ENCODE results near the gene HOXB5.

Gene HOXB5

DNA sequence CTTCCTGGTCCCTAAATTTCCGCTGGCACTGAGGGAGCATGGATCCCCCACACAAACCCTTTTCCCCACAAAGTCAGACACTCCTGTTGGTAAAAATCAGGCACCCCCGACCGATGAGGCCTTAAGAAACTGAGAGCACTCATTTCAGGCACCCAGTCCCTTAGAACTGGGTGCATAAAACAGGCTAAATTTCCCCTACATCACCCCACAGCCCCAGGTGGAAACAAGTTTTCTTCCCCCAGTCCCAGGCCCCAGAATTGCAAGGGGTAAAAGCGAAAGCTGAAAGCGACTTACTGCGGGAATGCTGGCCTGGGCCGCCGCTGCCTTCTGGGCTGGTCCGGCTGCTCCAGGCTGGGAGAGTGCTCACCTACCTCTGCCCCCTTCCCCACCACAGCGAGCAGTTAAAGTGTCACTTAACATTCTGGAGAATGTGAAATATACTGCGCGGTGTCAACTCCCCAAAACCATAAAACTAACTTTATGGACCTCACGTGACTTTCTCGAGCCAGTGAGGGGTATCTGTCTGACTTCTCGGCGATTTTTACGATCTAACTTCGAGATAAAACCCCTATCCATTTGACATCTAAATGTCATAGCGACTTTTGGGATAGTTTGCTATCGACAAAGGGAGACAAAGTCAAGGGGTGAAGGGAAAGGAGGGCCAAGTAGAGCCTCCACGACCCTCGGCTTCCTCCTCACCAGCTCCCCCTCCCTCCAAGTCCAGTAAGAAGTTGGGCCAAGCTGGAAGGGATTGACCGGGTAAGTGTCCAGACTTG, 3.6 kb downstream of the HOXB5 start, which contains the start of gene HOXB3 (continued):
- TF ChIP-seq ZNF174 (tag by site-specific recombination; IDR thresholded peaks at IDR 0.05) (no peak), ZNF561 (tag by site-specific recombination; IDR thresholded peaks at IDR 0.05; ENCODE audit: borderline replicate concordance) (peak; percentile 88), GFI1B (tag by site-specific recombination; IDR thresholded peaks at IDR 0.05) (0 out of 2 replicates have a peak, but pooled peaks have one; percentile 22), ZNF184 (tag by site-specific recombination; IDR thresholded peaks at IDR 0.05) (no peak), ZNF510 (tag by site-specific recombination; IDR thresholded peaks at IDR 0.05; ENCODE audit: insufficient replicate concordance) (no peak), ZNF449 (tag by site-specific recombination; IDR thresholded peaks at IDR 0.05) (0 out of 2 replicates have a peak, but pooled peaks have one; percentile 51), ZNF133 (tag by site-specific recombination; IDR thresholded peaks at IDR 0.05) (no peak), ZNF560 (tag by site-specific recombination; IDR thresholded peaks at IDR 0.05; ENCODE audit: borderline replicate concordance) (no peak), ZNF530 (tag by site-specific recombination; IDR thresholded peaks at IDR 0.05; ENCODE audit: low read depth) (no peak), ZNF501 (tag by site-specific recombination; IDR thresholded peaks at IDR 0.05) (peak; percentile 82; the same call in 1 of the 2 replicates), ZNF596 (tag by site-specific recombination; IDR thresholded peaks at IDR 0.05) (no peak), KLF9 (tag by site-specific recombination; IDR thresholded peaks at IDR 0.05; ENCODE audit: low read depth) (no peak), FEZF1 (tag by site-specific recombination; IDR thresholded peaks at IDR 0.05) (peak; percentile 91), ZBTB49 (tag by site-specific recombination; IDR thresholded peaks at IDR 0.05; ENCODE audit: low read depth) (no peak), ZBTB21 (tag by site-specific recombination; IDR thresholded peaks at IDR 0.05) (no peak; the same call in 1 of the 2 replicates), OSR2 (tag by site-specific recombination; IDR thresholded peaks at IDR 0.05) (peak; percentile 86), HOXD13 (CRISPR knock-in tag; IDR thresholded peaks at IDR 0.05; ENCODE audit: borderline replicate concordance) (no peak), OVOL3 (tag by site-specific recombination; IDR thresholded peaks at IDR 0.05) (peak; percentile 93), KLF7 (tag by site-specific recombination; IDR thresholded peaks at IDR 0.05; ENCODE audit: borderline replicate concordance) (peak; percentile 80; the same call in 1 of the 2 replicates), ZNF768 (tag by site-specific recombination; IDR thresholded peaks at IDR 0.05) (no peak), ZNF157 (tag by site-specific recombination; IDR thresholded peaks at IDR 0.05) (no peak), ZNF626 (tag by site-specific recombination; IDR thresholded peaks at IDR 0.05) (no peak), SALL2 (tag by site-specific recombination; IDR thresholded peaks at IDR 0.05; ENCODE audit: borderline replicate concordance) (no peak), ZNF155 (tag by site-specific recombination; IDR thresholded peaks at IDR 0.05) (no peak), PRDM1 (tag by site-specific recombination; IDR thresholded peaks at IDR 0.05) (peak; percentile 97), RBAK (tag by site-specific recombination; IDR thresholded peaks at IDR 0.05) (no peak), ZNF549 (tag by site-specific recombination; IDR thresholded peaks at IDR 0.05) (no peak), MEIS1 (CRISPR knock-in tag; IDR thresholded peaks at IDR 0.05; ENCODE audit: borderline replicate concordance) (no peak)
- TF ChIP-seq, protein P1, sequence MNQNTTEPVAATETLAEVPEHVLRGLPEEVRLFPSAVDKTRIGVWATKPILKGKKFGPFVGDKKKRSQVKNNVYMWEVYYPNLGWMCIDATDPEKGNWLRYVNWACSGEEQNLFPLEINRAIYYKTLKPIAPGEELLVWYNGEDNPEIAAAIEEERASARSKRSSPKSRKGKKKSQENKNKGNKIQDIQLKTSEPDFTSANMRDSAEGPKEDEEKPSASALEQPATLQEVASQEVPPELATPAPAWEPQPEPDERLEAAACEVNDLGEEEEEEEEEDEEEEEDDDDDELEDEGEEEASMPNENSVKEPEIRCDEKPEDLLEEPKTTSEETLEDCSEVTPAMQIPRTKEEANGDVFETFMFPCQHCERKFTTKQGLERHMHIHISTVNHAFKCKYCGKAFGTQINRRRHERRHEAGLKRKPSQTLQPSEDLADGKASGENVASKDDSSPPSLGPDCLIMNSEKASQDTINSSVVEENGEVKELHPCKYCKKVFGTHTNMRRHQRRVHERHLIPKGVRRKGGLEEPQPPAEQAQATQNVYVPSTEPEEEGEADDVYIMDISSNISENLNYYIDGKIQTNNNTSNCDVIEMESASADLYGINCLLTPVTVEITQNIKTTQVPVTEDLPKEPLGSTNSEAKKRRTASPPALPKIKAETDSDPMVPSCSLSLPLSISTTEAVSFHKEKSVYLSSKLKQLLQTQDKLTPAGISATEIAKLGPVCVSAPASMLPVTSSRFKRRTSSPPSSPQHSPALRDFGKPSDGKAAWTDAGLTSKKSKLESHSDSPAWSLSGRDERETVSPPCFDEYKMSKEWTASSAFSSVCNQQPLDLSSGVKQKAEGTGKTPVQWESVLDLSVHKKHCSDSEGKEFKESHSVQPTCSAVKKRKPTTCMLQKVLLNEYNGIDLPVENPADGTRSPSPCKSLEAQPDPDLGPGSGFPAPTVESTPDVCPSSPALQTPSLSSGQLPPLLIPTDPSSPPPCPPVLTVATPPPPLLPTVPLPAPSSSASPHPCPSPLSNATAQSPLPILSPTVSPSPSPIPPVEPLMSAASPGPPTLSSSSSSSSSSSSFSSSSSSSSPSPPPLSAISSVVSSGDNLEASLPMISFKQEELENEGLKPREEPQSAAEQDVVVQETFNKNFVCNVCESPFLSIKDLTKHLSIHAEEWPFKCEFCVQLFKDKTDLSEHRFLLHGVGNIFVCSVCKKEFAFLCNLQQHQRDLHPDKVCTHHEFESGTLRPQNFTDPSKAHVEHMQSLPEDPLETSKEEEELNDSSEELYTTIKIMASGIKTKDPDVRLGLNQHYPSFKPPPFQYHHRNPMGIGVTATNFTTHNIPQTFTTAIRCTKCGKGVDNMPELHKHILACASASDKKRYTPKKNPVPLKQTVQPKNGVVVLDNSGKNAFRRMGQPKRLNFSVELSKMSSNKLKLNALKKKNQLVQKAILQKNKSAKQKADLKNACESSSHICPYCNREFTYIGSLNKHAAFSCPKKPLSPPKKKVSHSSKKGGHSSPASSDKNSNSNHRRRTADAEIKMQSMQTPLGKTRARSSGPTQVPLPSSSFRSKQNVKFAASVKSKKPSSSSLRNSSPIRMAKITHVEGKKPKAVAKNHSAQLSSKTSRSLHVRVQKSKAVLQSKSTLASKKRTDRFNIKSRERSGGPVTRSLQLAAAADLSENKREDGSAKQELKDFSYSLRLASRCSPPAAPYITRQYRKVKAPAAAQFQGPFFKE (tag by site-specific recombination; IDR thresholded peaks at IDR 0.05; ENCODE audit: borderline replicate concordance), result no peak
- TF ChIP-seq, protein P2, sequence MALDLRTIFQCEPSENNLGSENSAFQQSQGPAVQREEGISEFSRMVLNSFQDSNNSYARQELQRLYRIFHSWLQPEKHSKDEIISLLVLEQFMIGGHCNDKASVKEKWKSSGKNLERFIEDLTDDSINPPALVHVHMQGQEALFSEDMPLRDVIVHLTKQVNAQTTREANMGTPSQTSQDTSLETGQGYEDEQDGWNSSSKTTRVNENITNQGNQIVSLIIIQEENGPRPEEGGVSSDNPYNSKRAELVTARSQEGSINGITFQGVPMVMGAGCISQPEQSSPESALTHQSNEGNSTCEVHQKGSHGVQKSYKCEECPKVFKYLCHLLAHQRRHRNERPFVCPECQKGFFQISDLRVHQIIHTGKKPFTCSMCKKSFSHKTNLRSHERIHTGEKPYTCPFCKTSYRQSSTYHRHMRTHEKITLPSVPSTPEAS (tag by site-specific recombination; IDR thresholded peaks at IDR 0.05), result peak; percentile 7; the same call in 1 of the 2 replicates
